GM10847 (cell line): Measurements from ENCODE around the gene GLP2R.

Experiments used
- POLR2A ChIP-seq: IDR thresholded peaks from 2 replicates; pipeline ENCODE4 v1.6.1; 2011; ENCODE audit not compliant: insufficient read length; ENCODE audit errors: extremely low read depth

The GLP2R gene

DNA sequence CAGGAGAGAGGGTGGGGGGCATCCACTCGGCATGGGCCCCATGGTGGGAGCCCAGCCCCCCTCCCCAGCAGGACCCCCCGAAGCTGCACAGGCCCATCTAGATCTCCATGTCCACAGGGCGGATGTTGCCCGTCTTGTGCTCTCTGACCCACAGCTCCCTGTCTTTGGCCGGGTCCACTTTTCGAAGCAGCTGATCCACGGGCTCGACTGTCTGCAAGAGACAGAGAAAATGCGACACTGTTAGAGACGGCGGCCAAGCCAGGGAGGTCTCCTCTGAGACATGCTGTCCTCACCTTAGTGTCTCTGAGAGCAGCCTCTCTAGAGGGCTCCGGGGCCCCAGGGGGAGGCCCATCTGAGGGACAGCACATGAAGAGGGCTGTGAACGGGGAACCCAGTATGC is 91.4 kb downstream of the GLP2R start:
- TF ChIP-seq POLR2A, result no peak

DNA sequence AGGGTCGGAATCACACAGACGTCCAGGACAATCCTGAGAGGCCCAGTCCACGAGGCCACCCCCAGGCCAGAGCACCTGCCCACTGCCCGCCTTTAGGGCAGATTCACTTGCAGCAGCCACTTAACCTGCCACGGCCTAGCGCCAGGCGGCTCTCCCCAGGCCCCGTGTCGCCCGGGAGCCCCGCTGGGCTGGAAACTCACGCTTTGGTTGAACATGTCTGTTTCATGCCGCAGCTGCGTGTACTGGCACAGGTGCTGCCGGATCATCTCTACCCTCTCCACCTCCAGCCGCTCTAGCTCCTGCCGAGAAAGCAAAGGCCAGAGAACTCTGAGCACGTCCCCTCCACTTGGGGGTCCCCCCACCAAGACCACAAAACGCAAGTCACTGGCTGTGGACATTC is 92.1 kb downstream of the GLP2R start:
- no peak for TF ChIP-seq POLR2A

DNA sequence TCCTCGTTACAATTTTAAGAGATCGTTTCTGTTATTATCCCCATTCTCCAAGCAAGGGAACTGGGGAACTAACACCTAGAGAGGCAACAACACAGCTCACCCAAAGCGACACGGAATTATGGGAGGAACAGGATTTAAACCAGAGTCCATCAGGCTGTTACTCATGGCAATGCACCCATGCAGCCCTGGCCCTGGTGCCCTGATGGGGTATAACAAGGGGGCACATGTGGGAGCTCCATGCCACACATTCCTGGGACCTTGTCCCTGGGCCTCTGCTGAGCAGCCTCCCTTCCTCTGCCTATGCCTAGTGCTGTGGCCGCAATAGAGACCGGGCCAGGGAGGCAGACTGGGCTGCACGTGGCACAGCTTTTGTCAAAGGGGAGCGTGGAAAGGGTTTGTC is 92.6 kb downstream of the GLP2R start:
- TF ChIP-seq POLR2A, result no peak

DNA sequence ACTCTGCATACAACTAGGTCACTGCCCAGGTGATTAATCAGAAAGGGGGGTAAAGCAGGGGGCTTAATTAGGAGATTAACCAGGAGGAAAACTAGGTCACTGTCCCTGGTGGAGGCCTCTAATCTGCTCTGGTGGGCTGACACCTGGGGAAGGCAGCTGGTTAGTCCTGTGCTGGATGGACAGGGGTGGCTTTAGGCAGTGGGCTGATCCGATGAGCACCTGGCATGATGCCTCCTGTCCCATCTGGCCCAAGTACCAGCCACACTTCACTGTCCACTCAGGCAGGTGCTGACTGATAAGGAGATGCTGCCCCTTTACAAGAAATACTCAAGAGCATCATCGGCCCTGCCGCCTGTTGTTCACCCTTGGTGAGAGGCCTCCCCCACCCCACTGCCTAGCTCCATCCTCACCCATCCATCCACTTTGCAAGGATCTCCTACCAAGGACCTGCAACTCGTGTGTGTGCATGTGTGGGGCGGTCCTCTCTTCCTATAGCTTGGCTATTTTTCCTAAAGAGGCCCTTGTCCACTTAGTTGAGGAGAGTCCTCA is 93.2 kb downstream of the GLP2R start:
- no peak for TF ChIP-seq POLR2A

DNA sequence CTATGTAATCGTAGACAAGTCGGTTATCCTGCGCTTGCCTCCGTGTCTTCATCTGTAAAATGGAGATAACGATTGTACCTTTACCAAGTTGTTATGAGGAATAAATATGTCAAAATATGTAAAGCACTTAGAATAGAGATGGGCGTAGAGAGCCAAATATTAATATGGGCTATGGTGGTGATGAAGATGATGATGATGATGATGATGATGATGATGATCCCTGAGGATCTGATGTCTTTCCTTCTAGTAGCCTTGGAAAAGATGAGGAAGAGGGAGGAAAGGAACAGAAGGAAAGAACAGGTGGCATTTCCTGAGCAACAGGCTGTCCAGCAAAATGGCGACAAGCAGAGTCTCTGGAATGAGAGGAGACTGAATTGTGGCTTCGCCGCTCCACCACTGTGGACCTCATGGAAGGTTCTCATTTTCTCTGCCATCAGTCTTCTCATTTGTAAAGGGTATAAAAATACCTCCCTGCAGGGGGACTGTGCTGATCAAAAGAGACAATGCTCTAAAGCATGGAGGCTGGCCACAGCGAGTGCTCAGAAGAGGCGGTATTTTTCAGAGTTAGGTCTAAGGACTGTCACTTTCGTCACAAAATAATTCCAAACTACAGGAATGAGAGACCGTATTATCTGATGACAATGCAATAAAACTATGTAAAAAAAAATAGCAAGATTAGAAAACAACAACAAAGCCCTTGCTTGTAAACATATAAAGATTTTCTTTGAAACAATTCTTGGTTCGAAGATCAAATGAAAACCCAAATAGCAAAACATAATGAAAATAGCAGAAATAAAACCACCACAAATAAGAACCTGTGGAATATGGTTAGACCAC is 96.5 kb downstream of the GLP2R start:
- no peak for TF ChIP-seq POLR2A

DNA sequence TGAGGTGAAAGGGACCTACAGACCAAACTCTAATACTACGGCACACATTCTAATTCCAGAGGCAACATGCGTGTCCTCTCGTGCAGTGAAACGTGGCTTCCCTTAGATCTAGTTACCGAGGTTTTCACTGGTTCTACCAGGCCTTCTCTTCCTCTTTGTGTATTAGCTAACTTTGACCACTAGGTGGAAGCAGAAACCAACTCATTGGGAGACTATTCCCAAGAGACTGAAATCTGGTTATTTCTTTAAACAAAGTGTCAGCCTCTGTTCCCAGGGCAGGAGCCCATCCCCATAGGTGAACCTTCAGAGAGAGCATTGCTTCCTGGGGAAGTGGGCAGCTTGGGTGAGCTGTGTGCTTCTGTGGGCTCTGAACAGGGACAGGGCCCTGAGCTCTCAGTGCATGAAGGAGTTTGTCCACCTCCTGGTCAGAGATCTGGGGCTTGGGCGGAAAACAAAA is 99.0 kb downstream of the GLP2R start:
- no peak for TF ChIP-seq POLR2A

DNA sequence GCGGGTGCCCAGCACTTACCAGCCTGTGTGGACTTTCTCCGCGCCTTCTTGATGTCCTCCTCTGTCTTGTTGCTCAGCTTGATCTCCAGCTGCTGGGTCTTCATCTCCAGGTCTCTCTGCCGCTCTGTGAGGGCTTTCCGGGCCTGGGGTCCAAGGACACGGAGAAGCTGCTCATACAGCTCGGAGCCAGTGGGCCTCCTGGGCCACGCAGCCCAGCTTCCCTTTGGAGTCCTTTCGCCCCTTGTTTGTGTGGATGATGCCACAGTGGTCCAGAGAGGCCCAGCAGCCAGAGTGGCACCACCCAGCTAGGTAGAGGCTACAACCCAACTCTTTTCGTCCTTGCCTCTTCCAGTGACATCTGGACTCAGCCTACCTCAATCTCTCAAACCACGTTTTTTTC is 99.7 kb downstream of the GLP2R start:
- no peak for TF ChIP-seq POLR2A

DNA sequence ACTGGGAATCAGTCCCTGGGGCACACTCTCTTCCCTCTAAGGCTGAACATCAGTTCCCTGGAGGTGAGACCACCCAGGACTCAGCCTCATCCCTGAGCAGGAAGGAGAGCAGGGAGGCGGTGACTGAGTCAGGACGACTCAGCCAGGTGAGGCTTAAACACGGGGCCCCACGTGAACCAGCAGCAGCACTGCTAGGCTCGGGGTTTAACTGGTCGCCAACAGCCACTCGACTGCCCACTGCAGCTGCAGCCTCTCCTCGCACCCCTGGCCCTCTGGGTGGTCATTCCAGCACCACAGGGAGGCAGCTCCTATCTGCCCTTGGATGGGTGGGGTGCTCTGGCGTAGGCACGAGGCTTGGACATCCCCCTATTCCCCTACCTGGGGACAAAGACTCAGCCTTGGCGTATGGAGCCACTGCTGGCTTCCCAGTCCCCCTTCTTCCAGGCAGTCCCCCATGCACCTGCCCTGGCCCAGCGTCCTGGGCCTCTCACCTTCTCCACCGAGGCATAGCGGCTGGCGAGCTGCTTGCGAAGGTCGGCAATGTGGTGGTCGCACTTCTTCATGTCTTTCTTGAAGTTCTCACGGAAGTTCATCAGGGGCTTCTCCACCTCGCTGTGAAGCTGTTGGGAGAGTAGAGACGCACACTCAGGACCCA is 100.6 kb downstream of the GLP2R start:
- TF ChIP-seq POLR2A, result no peak

DNA sequence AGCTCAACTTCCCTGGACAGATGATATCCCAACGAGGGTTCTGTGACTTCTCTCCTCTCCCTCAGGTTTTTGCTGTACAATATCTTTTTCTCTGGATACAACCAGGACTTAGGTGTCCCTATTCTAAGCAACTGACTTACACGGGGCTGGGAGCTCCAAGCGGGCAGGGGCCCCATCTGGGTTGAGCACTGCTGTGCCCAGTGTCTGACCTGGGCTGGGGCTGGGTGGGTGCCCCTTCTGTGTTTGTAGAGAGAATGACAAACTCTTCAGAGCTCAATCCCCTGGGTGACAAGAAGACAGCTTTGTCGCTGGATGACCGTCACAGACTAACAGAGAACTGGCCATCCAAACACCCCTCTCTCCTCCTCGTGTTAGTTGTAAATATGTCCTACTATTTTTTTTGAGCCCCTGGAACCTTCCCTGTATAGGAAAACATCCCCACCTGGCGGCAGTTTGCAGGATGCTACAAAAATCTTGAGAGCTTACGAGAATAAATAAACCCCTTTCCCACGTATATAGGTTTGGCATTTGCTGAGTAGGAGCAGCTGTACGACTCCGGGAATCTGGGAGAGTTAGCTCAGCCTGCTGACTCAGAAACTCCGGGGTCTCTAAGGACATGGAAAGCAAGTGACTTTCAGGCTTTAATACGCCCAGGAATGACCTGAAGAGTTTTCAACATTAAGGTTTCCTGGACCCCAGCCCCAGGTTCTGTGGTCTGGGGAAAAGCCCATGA is 103.0 kb downstream of the GLP2R start:
- no peak for TF ChIP-seq POLR2A

DNA sequence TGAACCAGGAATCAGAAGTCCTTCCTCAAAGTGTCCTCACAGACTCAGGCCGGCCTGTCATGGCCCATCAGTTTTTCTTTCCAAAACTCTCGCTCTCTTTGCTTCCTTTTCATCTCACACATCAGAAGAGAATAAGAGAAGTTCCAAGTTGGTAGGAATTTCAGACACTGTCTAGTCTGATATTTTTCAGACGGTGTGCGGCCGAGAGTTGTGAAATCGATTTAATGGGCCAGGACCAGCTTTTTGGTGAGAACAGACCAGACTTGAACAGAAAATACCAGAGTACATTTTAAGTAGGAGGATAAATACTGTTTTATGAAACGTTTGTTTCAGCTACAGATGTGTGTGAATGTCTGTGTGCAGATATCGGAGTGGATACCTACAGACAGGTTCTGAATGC is 104.1 kb downstream of the GLP2R start:
- TF ChIP-seq POLR2A, result no peak

DNA sequence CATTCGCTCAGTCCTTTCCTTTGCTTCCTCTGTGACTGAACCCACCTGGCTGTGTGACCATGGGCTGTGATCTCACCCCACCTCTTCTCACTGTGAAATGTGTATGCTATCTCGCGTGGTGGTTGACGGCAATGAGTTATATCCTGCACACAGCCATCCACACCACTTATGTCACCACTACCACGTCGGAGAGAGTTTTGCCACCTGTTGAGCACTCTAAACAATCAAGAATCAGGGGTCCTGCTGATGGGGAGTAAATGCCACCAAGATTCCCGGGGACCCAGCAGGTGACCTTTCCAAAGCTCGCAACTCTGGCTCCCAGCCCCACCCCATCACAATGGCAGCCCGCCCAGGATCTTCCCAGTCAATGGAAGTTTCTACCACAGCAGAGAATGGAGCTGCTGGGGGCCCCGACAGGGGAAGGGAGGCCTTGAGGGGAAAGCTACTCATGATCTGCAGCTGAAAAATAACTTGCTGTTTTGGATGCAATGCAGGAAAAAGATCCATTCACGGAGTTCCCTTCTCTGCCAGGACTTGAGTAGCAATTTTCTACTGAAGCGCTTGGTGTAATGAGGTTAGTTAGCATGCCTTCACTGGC is 105.5 kb downstream of the GLP2R start:
- TF ChIP-seq POLR2A, result no peak

DNA sequence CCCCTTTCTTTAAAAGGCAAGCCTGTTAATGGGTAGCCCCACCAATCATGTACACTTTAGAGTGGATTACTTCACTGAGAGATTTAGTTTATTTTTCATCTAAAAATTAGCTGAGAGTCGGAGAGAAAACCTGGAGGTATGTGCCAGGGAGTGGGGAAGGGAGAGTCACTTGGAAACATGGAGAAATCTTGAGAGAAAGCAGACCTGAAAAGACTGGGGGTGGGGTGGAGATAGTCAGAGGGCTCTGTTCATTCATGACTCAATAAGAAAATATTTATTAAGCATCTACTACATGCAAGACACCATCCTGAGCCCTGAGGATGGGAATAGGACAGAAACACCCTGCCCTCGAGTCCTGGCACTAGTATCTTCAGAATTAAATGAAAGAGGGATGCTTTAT is 106.8 kb downstream of the GLP2R start:
- TF ChIP-seq POLR2A, result no peak

DNA sequence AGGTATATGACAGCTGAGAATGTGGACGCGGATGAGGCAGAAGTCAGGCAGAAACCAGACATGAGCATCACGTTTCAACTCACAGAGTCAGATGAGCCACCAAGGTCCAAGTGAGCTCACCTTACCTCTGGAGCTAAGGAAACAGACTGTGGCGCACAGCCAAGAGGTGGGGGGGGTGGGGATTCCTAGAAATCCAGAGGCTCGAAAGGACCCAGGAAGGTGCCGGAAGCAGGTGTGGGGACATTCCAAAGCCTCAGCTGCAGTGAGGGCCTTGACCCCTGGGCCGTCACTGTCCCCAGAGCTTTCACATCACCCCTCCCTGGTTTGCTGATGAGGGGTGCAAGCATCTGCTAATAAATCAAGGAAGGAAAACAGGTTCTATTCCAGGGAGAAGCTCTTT is 108.6 kb downstream of the GLP2R start:
- no peak for TF ChIP-seq POLR2A

DNA sequence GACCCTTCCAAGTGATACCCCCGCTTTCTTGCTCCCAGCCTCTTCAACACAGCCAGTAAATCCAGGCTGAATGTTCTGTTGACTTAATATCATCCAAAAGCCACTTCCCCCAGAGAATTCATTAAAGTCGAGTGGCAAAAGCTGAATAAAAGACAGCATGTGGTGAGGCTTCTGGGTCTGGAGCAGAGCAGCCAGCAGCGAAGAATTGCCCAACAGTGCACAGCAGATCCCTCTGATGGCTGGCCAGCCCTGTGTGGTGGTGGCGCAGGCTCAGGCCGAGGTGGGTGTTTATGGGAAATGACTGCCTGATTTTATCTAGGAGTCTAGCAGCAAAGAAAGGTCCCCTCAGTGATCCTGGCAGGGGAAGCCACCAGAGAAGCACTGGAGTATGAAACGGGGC is 109.7 kb downstream of the GLP2R start:
- TF ChIP-seq POLR2A, result no peak

DNA sequence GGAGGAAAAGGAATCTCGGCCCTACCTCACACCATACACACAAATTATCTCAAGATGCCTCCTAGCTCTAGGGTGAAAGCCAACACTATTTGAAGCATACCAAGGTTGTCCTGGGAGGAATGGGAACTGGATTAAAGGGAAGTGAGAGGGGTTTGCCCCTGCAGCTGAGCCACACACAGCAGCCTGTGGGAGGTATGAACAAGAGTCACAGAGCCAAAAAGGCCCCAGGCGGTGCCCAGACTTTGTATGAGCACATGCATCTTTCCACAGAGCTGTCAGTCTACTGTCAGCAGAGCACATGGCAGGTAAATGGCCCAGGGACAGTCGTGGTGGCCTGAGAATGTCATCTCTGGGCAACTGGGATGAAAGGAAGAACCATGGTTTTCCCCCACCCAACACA is 110.4 kb downstream of the GLP2R start:
- no peak for TF ChIP-seq POLR2A
